ENCODE results near the gene ABTB2. TPM values are rescaled to one million over a fixed set of nuclear protein-coding genes. Genes with fewer than 3 reads are reported as not detected.

The ABTB2 gene
- polyA plus RNA-seq, 2 of the 4 experiments (the other 2 are of a cell fraction), result 8.9 to 15.4 TPM

DNA sequence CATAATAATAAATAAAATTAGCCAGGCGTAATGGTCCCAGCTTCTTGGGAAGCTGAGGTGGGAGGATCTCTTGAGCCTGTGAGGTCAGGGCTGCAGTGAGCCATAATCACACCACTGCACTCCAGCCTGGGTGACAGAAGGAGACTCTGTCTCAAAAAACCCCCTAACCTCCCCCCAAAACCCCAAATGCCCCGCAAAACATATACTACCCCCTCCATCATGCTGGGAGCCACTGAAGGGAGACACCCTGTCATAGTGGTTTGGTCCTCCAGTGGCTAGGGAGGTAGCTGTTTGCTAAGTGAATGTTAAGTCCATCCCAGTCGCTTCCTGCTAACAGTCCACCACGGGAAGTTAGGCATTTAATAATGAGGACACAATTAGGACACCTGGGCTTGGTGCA lies 125.0 kb downstream of the ABTB2 start:
- Histone ChIP-seq H3K4me2 (no peak overlapping the region), H3K9me3 (no peaks in the 10 kb centered on the region), H3K27ac (peak overlapping the region in 1 of 2 experiments; percentile 42; a peak in 3 of 6 replicates), H3K4me3 (no peak overlapping the region), H3K4me1 (peaks cover 32% of the 10 kb centered on the region)
- FAIRE-seq (no peak), ATAC-seq (no peak), DNase-seq (ENCODE audit: low read depth in 1 of 2, low spot score in 1 of 2) (no peak)
- 95% methylated on average over 4 of the region's 4 CpGs for WGBS (ENCODE audit: missing lambda C conversion rate)
- ChIA-PET POLR2A (no interaction called here), CTCF (interaction anchor here (0.6 to 1.6 kb wide), 4 partner anchors 13 to 59 kb away, joined by 3 to 6 read pairs (median 4); no protein-coding TSS in a partner anchor)
- TF ChIP-seq TFCP2L1 (CRISPR knock-in tag; IDR thresholded peaks at IDR 0.05), result no peak

DNA sequence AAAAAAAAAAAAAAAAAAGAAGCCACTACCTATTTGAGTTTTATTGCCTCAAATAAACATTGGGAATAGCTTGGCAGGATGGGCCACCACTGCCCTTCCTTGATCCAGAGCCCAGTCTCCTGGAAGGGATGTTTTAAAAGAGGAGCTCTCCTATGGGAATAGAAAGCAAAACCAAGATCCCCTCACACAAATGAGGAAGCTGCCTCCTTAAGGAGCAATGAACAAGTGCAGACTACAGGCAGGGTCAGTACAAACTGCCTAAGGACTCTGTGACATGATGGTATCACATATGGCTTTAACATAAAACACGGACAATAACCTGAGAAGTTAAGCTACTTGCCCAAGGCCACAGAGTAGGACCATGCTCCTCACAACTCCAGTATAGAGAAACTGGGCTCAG lies 131.6 kb downstream of the ABTB2 start:
- DNase-seq (ENCODE audit: low read depth in 1 of 2, low spot score in 1 of 2), result no peak
- Histone ChIP-seq H3K4me1 (peaks cover 5% of the 10 kb centered on the region; the same call in 1 of the 3 replicates), H3K9me3 (no peaks in the 10 kb centered on the region), H3K4me2 (no peak overlapping the region), H3K4me3 (no peak overlapping the region), H3K27ac (no peak overlapping the region)
- no peak for FAIRE-seq
- ChIA-PET POLR2A (interaction anchor here (0.7 kb wide), 1 partner anchor 62 kb away, joined by 3 read pairs; no protein-coding TSS in a partner anchor), CTCF (interaction anchor here (0.9 to 6.4 kb wide), 7 partner anchors 10 to 131 kb away, joined by 3 to 27 read pairs (median 6); partner anchors contain the start of gene ABTB2)
- 75% methylated on average over 1 of the region's 1 CpG for WGBS (ENCODE audit: missing lambda C conversion rate)
- peak in 1 of 2 experiments; percentile 23; a peak in 2 of 6 replicates for ATAC-seq
- TF ChIP-seq, protein P1, sequence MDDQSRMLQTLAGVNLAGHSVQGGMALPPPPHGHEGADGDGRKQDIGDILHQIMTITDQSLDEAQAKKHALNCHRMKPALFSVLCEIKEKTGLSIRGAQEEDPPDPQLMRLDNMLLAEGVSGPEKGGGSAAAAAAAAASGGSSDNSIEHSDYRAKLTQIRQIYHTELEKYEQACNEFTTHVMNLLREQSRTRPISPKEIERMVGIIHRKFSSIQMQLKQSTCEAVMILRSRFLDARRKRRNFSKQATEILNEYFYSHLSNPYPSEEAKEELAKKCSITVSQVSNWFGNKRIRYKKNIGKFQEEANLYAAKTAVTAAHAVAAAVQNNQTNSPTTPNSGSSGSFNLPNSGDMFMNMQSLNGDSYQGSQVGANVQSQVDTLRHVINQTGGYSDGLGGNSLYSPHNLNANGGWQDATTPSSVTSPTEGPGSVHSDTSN (IDR thresholded peaks at IDR 0.05), result no peak
- no peak for TF ChIP-seq MAFK (IDR thresholded peaks at IDR 0.05; ENCODE audit: partially characterized antibody)
- TF ChIP-seq ESRRA (IDR thresholded peaks at IDR 0.05; ENCODE audit: borderline replicate concordance, low read length), result no peak
- no peak for TF ChIP-seq HOXB5 (CRISPR knock-in tag; IDR thresholded peaks at IDR 0.05)
- TF ChIP-seq, protein P2, sequence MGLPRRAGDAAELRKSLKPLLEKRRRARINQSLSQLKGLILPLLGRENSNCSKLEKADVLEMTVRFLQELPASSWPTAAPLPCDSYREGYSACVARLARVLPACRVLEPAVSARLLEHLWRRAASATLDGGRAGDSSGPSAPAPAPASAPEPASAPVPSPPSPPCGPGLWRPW (IDR thresholded peaks at IDR 0.05), result no peak
- no peak for TF ChIP-seq JUNB (IDR thresholded peaks at IDR 0.05)
- no peak for TF ChIP-seq HEYL (CRISPR knock-in tag; IDR thresholded peaks at IDR 0.05)
- no peak for TF ChIP-seq JUN (IDR thresholded peaks at IDR 0.05)
- TF ChIP-seq EHMT2 (IDR thresholded peaks at IDR 0.05; ENCODE audit: low read depth), result no peak
- no peak for TF ChIP-seq NPAS2 (CRISPR knock-in tag; IDR thresholded peaks at IDR 0.05; ENCODE audit: borderline replicate concordance)

DNA sequence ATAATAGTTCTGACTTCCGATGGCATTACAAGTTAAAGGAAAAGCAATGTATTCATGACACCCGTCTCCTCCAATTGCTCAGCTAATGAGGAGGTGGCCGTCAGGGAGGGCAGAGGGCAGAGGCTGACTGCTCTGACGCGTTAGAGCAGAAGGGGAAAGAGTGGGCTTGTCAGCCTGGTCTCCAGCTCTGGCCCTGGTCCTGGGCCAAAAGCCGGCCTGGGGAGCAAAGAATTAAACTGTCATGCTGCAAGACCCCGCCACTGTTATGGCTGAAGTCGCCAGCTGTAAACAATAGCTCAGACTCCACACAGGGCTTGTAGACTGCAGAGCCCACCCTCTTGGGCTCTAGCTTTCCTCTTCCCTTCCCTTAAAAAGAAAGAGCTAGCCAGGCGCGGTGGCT lies 132.7 kb downstream of the ABTB2 start:
- H3K4me1 ChIP-seq, result peaks cover 8% of the 10 kb centered on the region
- H3K4me2 ChIP-seq, result no peak overlapping the region
- no peak for ATAC-seq
- DNase-seq (ENCODE audit: low read depth in 1 of 2, low spot score in 1 of 2), result no peak
- 89% methylated on average over 10 of the region's 10 CpGs for WGBS (ENCODE audit: missing lambda C conversion rate)
- FAIRE-seq, result no peak
- POLR2A ChIA-PET, result no interaction called here
- no peak for TF ChIP-seq NPAS2 (CRISPR knock-in tag; IDR thresholded peaks at IDR 0.05; ENCODE audit: borderline replicate concordance)
- no peak for TF ChIP-seq HDAC2 (IDR thresholded peaks at IDR 0.05)
- TF ChIP-seq, protein P3, sequence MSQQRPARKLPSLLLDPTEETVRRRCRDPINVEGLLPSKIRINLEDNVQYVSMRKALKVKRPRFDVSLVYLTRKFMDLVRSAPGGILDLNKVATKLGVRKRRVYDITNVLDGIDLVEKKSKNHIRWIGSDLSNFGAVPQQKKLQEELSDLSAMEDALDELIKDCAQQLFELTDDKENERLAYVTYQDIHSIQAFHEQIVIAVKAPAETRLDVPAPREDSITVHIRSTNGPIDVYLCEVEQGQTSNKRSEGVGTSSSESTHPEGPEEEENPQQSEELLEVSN (IDR thresholded peaks at IDR 0.05; ENCODE audit: borderline replicate concordance, low read depth), result no peak
- TF ChIP-seq FOSB (CRISPR knock-in tag; IDR thresholded peaks at IDR 0.05), result no peak
- TF ChIP-seq, protein P4, sequence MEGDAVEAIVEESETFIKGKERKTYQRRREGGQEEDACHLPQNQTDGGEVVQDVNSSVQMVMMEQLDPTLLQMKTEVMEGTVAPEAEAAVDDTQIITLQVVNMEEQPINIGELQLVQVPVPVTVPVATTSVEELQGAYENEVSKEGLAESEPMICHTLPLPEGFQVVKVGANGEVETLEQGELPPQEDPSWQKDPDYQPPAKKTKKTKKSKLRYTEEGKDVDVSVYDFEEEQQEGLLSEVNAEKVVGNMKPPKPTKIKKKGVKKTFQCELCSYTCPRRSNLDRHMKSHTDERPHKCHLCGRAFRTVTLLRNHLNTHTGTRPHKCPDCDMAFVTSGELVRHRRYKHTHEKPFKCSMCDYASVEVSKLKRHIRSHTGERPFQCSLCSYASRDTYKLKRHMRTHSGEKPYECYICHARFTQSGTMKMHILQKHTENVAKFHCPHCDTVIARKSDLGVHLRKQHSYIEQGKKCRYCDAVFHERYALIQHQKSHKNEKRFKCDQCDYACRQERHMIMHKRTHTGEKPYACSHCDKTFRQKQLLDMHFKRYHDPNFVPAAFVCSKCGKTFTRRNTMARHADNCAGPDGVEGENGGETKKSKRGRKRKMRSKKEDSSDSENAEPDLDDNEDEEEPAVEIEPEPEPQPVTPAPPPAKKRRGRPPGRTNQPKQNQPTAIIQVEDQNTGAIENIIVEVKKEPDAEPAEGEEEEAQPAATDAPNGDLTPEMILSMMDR (IDR thresholded peaks at IDR 0.05), result no peak
- TF ChIP-seq, protein P5, sequence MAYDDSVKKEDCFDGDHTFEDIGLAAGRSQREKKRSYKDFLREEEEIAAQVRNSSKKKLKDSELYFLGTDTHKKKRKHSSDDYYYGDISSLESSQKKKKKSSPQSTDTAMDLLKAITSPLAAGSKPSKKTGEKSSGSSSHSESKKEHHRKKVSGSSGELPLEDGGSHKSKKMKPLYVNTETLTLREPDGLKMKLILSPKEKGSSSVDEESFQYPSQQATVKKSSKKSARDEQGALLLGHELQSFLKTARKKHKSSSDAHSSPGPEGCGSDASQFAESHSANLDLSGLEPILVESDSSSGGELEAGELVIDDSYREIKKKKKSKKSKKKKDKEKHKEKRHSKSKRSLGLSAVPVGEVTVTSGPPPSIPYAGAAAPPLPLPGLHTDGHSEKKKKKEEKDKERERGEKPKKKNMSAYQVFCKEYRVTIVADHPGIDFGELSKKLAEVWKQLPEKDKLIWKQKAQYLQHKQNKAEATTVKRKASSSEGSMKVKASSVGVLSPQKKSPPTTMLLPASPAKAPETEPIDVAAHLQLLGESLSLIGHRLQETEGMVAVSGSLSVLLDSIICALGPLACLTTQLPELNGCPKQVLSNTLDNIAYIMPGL (CRISPR knock-in tag; IDR thresholded peaks at IDR 0.05; ENCODE audit: borderline replicate concordance), result no peak
- no peak for TF ChIP-seq ZNF302 (CRISPR knock-in tag; IDR thresholded peaks at IDR 0.05)
- TF ChIP-seq MAFK (IDR thresholded peaks at IDR 0.05; ENCODE audit: partially characterized antibody), result no peak
- no peak for TF ChIP-seq CBX2 (IDR thresholded peaks at IDR 0.05; ENCODE audit: borderline replicate concordance, low read depth)
- TF ChIP-seq POLR2AphosphoS2 (conservative IDR thresholded peaks at IDR 0.05; ENCODE audit: low read length), result no peak
- TF ChIP-seq RAD21 (conservative IDR thresholded peaks at IDR 0.05 in 1 of 2, IDR thresholded peaks at IDR 0.05 in 1 of 2), result no peak
- no peak for TF ChIP-seq RNF2 (IDR thresholded peaks at IDR 0.05; ENCODE audit: borderline replicate concordance, low read depth)
- TF ChIP-seq HOXB5 (CRISPR knock-in tag; IDR thresholded peaks at IDR 0.05), result no peak
- CTCF ChIA-PET, result interaction anchor here (1.3 to 6.4 kb wide), 5 partner anchors 12 to 132 kb away, joined by 3 to 27 read pairs (median 4); partner anchors contain the start of gene ABTB2
- H3K9me3 ChIP-seq, result no peaks in the 10 kb centered on the region
- no peak overlapping the region for H3K4me3 ChIP-seq
- H3K27ac ChIP-seq, result no peak overlapping the region

Measured in A549 (cell line).